Upper lobe of left lung (tissue), 4 donors: ENCODE data around the gene GOLIM4.

ENCODE experiments used
- CTCF ChIP-seq, 6 experiments: fragments of 450-650 bp in 4 of 6; fragments of 200-600 bp in 2 of 6; sonication (generic) in 2 of 6; IDR thresholded peaks; one replicate each; pipeline ENCODE4 v1.5.1; 2016 to 2019; ENCODE audit warnings: antibody characterized with exemption in 6 of 6
- EP300 ChIP-seq, 4 donors: sonication (generic); formaldehyde crosslinking; IDR thresholded peaks; one replicate each; pipeline ENCODE4 v1.5.1; 2017; ENCODE audit warnings: antibody characterized with exemption in 4 of 4, control low read depth in 2 of 4
- POLR2A ChIP-seq, 4 donors: fragments of 450-650 bp; IDR thresholded peaks; one replicate each; pipeline ENCODE4 v1.5.1; 2016 to 2017; ENCODE audit warnings: antibody characterized with exemption in 4 of 4, mild to moderate bottlenecking in 2 of 4

GRCh38 chr3:168025076-168025475, 70.6 kb downstream of the GOLIM4 start:
- no peak for TF ChIP-seq CTCF (IDR thresholded peaks at IDR 0.05)
- no peak for TF ChIP-seq EP300 (IDR thresholded peaks at IDR 0.05)
- no peak for TF ChIP-seq POLR2A (IDR thresholded peaks at IDR 0.05)
